ENCODE measurements around the gene AATK. TPM values are rescaled to one million over a fixed set of nuclear protein-coding genes. Genes with fewer than 3 reads are reported as not detected.

The AATK gene
- polyA plus RNA-seq, 1 donor (not counting 4 experiments of a cell fraction or from before 2014, with no cell fraction given) = 0.16 TPM

DNA sequence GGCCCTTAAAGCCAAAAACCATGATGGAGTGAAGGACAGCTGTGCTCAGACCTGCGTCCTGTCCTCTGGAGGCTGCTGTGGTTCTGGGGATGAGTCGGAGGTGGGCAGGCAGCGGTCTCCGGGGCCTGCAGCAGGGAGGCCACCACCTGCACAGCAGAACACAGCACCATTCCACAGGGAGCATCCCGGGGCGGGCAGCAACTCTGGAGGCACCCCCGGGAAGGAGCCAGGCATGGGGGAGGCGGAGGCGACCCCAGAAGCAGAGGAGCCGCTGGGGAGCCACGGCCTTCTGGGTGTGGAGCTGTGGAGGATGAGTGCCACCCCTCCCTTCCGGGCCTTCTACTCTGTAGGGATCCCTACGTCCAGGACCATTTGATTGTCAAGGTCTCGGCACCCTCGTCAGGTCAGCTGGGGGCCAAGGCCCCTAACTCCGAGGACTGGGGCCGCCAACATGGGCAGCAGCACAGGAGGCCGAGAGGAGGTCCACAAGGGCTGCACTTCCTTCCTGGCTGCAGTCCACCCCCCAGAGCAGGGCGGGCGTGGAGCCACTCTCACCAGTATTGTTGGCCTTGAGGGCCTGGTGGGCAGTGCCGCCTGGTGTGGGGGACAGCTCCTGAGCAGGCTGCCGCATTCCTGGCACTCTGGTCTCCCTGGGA, 32.9 kb upstream of the AATK start:
- no peak for DNase-seq (ENCODE audit: low read depth, low spot score)
- H3K36me3 ChIP-seq (ENCODE audit: control insufficient read depth in 2 of 2, extremely low read depth in 1 of 2, insufficient read depth in 2 of 2, low read length in 2 of 2) = no peaks in the 10 kb centered on the region
- no peak overlapping the region for H3K4me2 ChIP-seq (ENCODE audit: control insufficient read depth, extremely low read depth, insufficient read depth, low read depth, low read length)
- no peak for FAIRE-seq
- no peak overlapping the region for H3K27ac ChIP-seq (ENCODE audit: control insufficient read depth, insufficient read depth, low read length)
- H3K9me1 ChIP-seq (ENCODE audit: control insufficient read depth, extremely low read depth, insufficient read depth, low read length) = no peaks in the 10 kb centered on the region
- H3K27me3 ChIP-seq (ENCODE audit: control insufficient read depth, extremely low read depth, insufficient read depth, low read length) = no peaks in the 10 kb centered on the region
- no peak overlapping the region for H2AFZ ChIP-seq (ENCODE audit: control insufficient read depth, low read length)
- no peaks in the 10 kb centered on the region for H4K20me1 ChIP-seq (ENCODE audit: control insufficient read depth, extremely low read depth, insufficient read depth, low read length)
- TF ChIP-seq EZH2 (IDR thresholded peaks at IDR 0.05; ENCODE audit: low read length) = no peak
- TF ChIP-seq, protein P1, sequence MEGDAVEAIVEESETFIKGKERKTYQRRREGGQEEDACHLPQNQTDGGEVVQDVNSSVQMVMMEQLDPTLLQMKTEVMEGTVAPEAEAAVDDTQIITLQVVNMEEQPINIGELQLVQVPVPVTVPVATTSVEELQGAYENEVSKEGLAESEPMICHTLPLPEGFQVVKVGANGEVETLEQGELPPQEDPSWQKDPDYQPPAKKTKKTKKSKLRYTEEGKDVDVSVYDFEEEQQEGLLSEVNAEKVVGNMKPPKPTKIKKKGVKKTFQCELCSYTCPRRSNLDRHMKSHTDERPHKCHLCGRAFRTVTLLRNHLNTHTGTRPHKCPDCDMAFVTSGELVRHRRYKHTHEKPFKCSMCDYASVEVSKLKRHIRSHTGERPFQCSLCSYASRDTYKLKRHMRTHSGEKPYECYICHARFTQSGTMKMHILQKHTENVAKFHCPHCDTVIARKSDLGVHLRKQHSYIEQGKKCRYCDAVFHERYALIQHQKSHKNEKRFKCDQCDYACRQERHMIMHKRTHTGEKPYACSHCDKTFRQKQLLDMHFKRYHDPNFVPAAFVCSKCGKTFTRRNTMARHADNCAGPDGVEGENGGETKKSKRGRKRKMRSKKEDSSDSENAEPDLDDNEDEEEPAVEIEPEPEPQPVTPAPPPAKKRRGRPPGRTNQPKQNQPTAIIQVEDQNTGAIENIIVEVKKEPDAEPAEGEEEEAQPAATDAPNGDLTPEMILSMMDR (optimal IDR thresholded peaks at IDR 0.05 in 1 of 3, IDR thresholded peaks at IDR 0.05 in 1 of 3, conservative IDR thresholded peaks at IDR 0.05 in 1 of 3; ENCODE audit: extremely low read depth in 1 of 3, insufficient read depth in 2 of 3, low read length in 3 of 3) = no peak
- H3K4me3 ChIP-seq (ENCODE audit: control insufficient read depth in 2 of 3, extremely low read depth in 1 of 3, insufficient read depth in 2 of 3, low read depth in 1 of 3, low read length in 3 of 3) = no peak overlapping the region
- H3K79me2 ChIP-seq (ENCODE audit: control insufficient read depth, insufficient read depth, low read length) = no peaks in the 10 kb centered on the region
- H3K4me1 ChIP-seq (ENCODE audit: control insufficient read depth, extremely low read depth, insufficient read depth, low read length) = no peaks in the 10 kb centered on the region
- no peaks in the 10 kb centered on the region for H3K9me3 ChIP-seq (ENCODE audit: control insufficient read depth, low read depth, low read length)
- dilution Hi-C loops (cut with MboI; ENCODE audit: extremely low pct_ligation_motif_present, low sequenced_read_pairs) = no loop called here
- H3K9ac ChIP-seq (ENCODE audit: control insufficient read depth, extremely low read depth, insufficient read depth, low read length) = no peak overlapping the region

DNA sequence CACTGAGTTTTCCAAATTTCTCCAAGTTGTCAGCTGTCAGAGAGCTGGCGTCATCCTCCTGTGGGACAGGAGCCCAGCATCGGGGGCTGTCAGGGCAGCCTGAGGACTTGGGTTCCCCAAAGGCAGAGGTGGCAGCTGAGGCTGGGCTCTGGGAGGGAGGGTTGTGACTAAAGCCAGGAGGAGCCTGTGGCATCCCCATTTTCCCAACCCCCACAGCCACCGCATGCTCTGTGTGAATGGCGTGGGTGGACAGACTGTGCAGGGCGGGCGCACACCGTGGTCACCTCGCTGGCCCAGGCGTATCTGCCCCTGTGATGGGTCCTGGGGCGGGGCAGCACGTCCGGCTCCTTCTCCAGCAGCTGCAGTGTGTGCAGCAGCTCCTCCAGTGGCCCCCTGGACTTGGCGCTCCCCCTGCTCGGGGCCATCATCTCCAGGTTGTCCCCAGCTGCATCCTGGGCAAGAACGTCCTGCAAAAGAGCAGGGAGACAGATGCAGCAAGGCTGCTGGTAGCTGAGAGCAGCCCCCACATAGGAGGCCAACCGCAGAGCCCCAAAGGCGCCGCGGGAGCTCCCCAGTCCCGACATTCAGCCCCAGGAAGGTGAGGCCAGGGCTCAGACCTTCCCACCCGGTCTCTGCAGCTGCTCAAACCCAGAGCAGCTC, 31.9 kb upstream of the AATK start:
- H3K9ac ChIP-seq (ENCODE audit: control insufficient read depth, extremely low read depth, insufficient read depth, low read length) = no peak overlapping the region

More for the DNA sequence above, 31.9 kb upstream of the AATK start:
- Histone ChIP-seq H2AFZ (ENCODE audit: control insufficient read depth, low read length) (no peak overlapping the region), H3K9me1 (ENCODE audit: control insufficient read depth, extremely low read depth, insufficient read depth, low read length) (no peaks in the 10 kb centered on the region), H3K4me1 (ENCODE audit: control insufficient read depth, extremely low read depth, insufficient read depth, low read length) (no peaks in the 10 kb centered on the region), H3K27me3 (ENCODE audit: control insufficient read depth, extremely low read depth, insufficient read depth, low read length) (no peaks in the 10 kb centered on the region), H3K27ac (ENCODE audit: control insufficient read depth, insufficient read depth, low read length) (no peak overlapping the region), H3K4me3 (ENCODE audit: control insufficient read depth in 2 of 3, extremely low read depth in 1 of 3, insufficient read depth in 2 of 3, low read depth in 1 of 3, low read length in 3 of 3) (no peak overlapping the region), H3K36me3 (ENCODE audit: control insufficient read depth in 2 of 2, extremely low read depth in 1 of 2, insufficient read depth in 2 of 2, low read length in 2 of 2) (no peaks in the 10 kb centered on the region), H3K79me2 (ENCODE audit: control insufficient read depth, insufficient read depth, low read length) (no peaks in the 10 kb centered on the region), H3K4me2 (ENCODE audit: control insufficient read depth, extremely low read depth, insufficient read depth, low read depth, low read length) (no peak overlapping the region), H4K20me1 (ENCODE audit: control insufficient read depth, extremely low read depth, insufficient read depth, low read length) (no peaks in the 10 kb centered on the region), H3K9me3 (ENCODE audit: control insufficient read depth, low read depth, low read length) (no peaks in the 10 kb centered on the region)
- TF ChIP-seq EZH2 (IDR thresholded peaks at IDR 0.05; ENCODE audit: low read length) = no peak
- TF ChIP-seq, protein P1 (optimal IDR thresholded peaks at IDR 0.05 in 1 of 3, IDR thresholded peaks at IDR 0.05 in 1 of 3, conservative IDR thresholded peaks at IDR 0.05 in 1 of 3; ENCODE audit: extremely low read depth in 1 of 3, insufficient read depth in 2 of 3, low read length in 3 of 3) = no peak
- no peak for DNase-seq (ENCODE audit: low read depth, low spot score)
- dilution Hi-C loops (cut with MboI; ENCODE audit: extremely low pct_ligation_motif_present, low sequenced_read_pairs) = no loop called here
- FAIRE-seq = no peak

All from keratinocyte (primary cell).